HG03439 (cell line): Measurements from ENCODE around the gene ENAM.

Experiments used
- ATAC-seq: cut with Tn5 transposase; IDR thresholded peaks from one replicate; pipeline ENCODE4 v1.9.1; 2021; ENCODE audit warnings: mild to moderate bottlenecking, moderate library complexity; ENCODE audit not compliant: unreplicated experiment

ENAM gene, protein sequence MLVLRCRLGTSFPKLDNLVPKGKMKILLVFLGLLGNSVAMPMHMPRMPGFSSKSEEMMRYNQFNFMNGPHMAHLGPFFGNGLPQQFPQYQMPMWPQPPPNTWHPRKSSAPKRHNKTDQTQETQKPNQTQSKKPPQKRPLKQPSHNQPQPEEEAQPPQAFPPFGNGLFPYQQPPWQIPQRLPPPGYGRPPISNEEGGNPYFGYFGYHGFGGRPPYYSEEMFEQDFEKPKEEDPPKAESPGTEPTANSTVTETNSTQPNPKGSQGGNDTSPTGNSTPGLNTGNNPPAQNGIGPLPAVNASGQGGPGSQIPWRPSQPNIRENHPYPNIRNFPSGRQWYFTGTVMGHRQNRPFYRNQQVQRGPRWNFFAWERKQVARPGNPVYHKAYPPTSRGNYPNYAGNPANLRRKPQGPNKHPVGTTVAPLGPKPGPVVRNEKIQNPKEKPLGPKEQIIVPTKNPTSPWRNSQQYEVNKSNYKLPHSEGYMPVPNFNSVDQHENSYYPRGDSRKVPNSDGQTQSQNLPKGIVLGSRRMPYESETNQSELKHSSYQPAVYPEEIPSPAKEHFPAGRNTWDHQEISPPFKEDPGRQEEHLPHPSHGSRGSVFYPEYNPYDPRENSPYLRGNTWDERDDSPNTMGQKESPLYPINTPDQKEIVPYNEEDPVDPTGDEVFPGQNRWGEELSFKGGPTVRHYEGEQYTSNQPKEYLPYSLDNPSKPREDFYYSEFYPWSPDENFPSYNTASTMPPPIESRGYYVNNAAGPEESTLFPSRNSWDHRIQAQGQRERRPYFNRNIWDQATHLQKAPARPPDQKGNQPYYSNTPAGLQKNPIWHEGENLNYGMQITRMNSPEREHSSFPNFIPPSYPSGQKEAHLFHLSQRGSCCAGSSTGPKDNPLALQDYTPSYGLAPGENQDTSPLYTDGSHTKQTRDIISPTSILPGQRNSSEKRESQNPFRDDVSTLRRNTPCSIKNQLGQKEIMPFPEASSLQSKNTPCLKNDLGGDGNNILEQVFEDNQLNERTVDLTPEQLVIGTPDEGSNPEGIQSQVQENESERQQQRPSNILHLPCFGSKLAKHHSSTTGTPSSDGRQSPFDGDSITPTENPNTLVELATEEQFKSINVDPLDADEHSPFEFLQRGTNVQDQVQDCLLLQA

GRCh38 chr4:70628444-70628843, at the start of gene ENAM:
TSS of gene ENAM (plus strand) at chr4:70628744. CDS start at chr4:70629501, 757 bp downstream.
- no peak for ATAC-seq

DNA sequence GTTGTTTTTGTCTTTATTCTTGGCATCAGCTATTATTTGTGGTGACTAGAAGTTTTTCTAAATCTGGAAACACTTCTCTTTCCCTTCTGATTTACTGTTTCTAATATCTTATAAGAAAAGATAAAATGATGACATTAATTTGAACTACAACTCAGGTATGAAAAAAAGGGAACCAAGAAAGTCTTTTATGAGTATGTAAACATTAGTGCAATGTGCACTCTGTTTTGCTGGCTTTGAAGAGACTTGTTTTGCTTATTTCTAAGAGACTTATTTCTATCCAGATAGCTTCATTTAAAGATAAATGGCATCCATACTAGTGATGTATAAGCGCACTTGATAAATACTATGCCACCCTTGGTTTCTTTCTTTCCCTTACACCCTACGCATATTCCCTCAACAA, 46.6 kb upstream of the ENAM start:
- no peak for ATAC-seq

DNA sequence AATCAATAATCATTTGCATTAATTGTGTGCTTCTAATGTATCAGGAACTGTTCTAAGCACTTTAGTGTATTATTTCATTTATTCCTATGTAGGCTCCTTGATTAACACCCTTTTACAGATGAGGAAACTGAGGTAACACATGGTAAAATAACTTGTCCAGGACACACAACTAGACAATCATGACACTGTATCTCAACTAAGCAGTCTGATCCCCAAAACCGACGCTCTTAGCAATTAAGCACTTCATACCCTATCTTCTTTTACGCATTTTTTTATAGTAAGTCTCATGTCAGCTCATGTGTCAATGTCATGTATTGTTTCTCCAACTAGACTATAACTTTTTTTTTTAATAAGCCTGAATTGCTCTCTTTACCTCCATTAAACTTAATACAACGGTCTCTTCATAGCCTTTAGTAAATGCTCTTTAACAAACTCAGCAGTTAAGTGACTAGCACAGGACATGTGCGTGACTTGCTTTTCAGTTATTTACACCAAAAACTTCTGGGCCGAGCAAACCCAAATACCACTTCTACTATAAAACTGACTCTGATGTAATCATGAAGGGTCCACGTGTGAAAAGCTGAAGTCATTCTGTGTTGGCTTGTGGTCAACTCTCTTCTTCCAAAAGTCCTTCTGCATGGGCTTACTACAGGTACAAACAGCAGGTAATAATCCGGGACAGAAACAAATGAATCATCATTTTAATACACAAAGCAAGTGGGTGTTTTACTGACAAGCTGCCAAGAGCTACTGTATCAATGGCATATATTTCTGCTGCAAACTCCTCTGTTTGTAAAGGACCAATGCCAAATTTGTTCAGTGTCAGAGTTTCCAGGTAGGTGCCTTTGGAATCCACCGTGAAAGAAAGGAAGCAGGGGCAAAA, 44.4 kb upstream of the ENAM start:
- no peak for ATAC-seq

DNA sequence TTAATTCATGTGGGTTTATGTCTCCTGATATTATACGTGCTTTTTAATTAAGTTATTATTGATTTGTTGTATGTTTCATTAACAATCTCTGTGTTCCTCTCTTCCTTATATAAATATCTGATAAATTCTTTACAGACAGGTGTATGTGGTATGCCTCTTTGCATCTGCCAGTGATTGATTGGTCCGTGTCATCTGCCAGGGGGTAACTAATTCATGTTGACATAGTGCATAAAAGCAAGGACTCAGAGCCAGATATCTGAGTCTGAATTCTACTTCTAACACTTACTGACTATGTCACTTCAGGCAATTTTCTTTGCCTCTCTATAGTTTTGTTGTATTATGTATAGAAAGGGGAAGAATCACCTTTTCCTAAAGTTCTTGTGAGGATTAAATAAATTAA, 41.7 kb upstream of the ENAM start:
- no peak for ATAC-seq

GRCh38 chr4:70589785-70590184, 38.8 kb upstream of the ENAM start:
- peak; percentile 85 for ATAC-seq

DNA sequence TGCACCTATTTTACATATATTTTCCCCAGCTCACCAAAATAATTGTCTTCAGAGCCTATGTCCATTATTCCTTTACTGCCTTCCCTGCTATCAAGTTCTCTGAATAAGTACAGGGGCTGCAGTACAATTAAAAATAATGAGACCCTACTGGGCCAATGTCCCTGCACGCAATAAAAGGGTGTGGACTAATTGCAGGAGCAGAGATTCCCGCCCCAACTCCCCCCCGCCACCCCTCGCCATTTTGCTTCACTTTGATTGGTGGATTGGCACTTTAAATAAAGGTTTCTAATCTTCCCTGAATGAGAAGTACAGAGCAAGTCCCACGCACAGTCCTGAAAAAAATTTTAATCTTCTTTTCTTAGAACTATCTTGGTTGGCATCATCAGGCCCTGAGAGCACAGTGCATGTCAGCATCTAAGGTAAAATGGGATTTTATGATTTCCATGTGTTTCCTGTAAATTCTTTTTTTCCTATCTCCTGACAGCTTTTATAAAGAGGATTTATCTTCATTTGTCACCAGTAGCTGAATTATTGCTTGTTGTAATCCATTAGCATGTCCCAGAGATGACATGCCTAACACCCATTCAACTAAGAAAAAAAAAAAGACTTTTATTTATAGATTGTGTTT, 36.5 kb upstream of the ENAM start, which contains the start of gene AMBN:
Gene AMBN, plus strand, starts transcription at position 302 of the 628 bp plus-strand sequence. Its CDS starts 103 bp downstream, at position 405.
- no peak for ATAC-seq

GRCh38 chr4:70594196-70594595, 34.3 kb upstream of the ENAM start:
- no peak for ATAC-seq

DNA sequence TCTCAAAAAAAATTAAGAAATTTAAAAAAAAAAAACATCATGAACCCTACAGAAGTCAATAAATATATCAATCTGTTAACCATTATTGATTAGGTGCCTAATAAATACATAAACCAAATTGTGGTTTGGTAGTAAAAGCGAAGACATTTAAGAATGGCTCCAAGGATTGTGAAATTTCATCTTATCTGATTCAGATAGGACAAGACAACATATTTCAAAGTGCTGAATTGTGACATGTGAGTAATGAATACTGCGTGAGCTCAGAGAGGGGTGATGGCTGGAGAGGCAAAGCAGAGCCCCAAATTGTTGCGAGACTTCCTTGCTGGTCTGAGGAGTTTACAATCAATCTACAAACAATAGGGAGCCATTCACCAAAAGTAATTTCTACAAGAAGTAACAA, 28.2 kb upstream of the ENAM start:
- no peak for ATAC-seq

GRCh38 chr4:70600977-70601376, 27.6 kb upstream of the ENAM start:
- no peak for ATAC-seq

DNA sequence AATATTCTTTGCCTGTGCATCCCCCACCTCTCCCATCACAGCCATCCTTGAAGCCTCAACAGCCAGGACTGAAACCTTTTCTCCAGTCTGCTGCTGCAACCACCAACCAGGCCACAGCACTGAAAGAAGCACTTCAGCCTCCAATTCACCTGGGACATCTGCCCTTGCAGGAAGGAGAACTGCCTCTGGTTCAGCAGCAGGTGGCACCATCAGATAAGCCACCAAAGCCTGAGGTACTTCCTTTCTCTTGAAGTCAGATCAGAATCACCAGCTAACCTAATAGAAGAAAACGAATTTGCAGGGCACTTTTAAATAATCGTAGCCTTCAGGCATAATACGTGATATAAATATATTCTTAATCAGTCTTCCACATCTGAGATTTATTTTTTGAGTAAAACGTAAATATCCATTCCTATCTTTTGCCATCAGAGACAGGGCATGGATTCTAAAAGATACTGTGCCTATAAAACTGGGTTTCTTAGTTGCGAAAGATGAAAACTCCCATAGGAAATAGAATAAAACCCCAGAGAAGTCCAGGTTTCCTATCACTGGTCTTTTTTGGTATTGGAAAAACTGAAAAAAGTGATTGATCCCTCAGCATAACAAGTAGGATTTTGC, 27.0 kb upstream of the ENAM start:
- ATAC-seq, result peak; percentile 96

GRCh38 chr4:70603856-70604255, 24.7 kb upstream of the ENAM start:
- no peak for ATAC-seq

GRCh38 chr4:70606459-70606858, 22.1 kb upstream of the ENAM start:
- no peak for ATAC-seq

DNA sequence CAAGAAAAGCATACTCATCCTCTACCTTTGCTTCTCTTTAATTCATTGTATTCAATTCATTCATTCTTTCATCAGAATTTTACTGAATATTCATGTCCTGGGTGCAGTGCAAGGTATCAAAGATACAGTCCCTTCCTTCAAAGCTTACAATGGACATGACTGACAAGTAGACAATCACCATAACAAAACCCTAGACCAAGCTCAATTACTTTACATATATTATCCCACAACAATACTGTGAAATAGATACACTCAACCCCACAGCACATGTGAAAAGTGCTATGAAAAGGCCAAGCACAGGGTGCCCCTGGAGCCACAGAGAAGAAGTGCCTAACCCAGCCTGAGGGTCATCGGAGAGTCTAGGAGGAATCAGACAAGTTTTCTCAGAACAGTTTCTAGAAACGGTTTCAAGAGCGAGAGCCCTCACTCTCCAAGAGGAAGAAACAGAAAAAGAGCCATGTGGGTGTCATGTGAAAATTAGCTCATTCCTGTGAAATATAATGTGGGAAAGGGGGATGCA, 21.1 kb upstream of the ENAM start:
- no peak for ATAC-seq

GRCh38 chr4:70608324-70608723, 20.2 kb upstream of the ENAM start:
- ATAC-seq, result no peak

GRCh38 chr4:70613306-70614183, 15.0 kb upstream of the ENAM start:
- ATAC-seq, result no peak

DNA sequence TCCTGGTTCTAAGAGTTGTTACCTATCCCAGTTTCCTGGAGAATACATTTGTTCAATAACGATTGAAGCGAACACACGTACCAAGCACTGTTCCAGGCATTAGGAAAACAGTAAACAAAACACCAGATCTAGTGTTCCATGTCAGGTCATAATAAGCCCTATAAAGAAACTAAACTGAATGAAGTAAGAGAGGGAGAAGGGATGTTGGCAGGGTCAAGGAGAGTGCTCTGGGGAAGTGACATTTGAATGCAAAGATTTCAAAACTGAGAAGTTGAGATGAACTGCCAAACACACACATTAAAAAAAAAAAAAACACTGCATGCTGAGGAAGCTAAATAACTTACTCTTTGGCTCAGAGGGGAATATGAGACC, 14.4 kb upstream of the ENAM start:
- no peak for ATAC-seq

GRCh38 chr4:70619288-70619687, 9.3 kb upstream of the ENAM start:
- no peak for ATAC-seq

DNA sequence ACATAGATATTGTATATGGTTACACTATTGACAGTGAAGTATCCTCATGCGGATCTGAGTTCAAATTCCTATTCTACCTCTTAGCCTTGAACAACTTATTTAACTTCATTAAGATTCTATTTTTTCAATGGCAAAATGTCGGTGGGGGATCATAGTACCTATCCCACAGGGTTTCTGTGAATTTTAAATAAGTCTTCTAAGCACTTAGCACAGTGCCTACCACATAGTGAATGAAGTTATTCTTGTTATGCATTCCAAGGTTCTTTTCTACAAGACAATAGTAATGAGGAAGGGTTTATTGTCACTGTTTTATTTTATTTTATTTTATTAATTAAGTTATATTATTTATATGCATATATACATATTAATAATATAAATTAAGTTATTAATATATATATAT, 8.8 kb upstream of the ENAM start:
- no peak for ATAC-seq
